ENCODE measurements around the gene BLOC1S5. TPM values are rescaled to one million over a fixed set of nuclear protein-coding genes. Genes with fewer than 3 reads are reported as not detected.

BLOC1S5 gene
- total and polyA plus RNA-seq, 2 of the 13 experiments (the other 11 are each of a cell fraction or from before 2014, with no cell fraction given), result 10.5 to 41.5 TPM

DNA sequence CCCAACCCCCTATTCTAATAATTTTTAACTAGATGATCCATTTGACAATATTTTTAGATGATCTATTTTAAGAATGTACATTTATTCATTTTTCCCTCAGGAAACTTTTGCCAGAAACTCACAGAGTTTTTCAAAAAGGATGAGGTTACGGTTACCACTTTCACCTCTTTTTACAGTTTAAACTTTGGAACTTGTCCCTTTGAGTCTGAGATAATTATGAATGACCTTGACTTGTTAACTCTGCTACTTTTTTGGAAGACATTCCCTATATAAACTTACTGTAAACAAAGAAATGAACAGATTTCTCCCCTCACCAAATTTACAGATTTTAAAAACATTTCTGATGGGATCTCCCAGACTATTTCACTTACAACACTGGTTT is 18.4 kb upstream of the BLOC1S5 start (continued):
- TF ChIP-seq DPF2 (CRISPR knock-in tag; IDR thresholded peaks at IDR 0.05; ENCODE audit: borderline replicate concordance, low read depth) (0 out of 2 replicates have a peak, but pooled peaks have one; percentile 24), ZNF124 (CRISPR knock-in tag; IDR thresholded peaks at IDR 0.05) (no peak), ZFP36 (IDR thresholded peaks at IDR 0.05; ENCODE audit: borderline replicate concordance, low read depth, low read length, partially characterized antibody) (no peak), CAMTA2 (CRISPR knock-in tag; IDR thresholded peaks at IDR 0.05; ENCODE audit: borderline replicate concordance) (no peak), EHMT2 (IDR thresholded peaks at IDR 0.05; ENCODE audit: borderline replicate concordance, low read depth, low read length) (no peak), ARHGAP35 (CRISPR knock-in tag; IDR thresholded peaks at IDR 0.05; ENCODE audit: borderline replicate concordance) (no peak), RFX5 (IDR thresholded peaks at IDR 0.05; ENCODE audit: low read depth, low read length) (no peak), SP4 (CRISPR knock-in tag; IDR thresholded peaks at IDR 0.05) (no peak), JDP2 (CRISPR knock-in tag; IDR thresholded peaks at IDR 0.05; ENCODE audit: borderline replicate concordance) (no peak), ZNF530 (CRISPR knock-in tag; IDR thresholded peaks at IDR 0.05; ENCODE audit: low read depth) (no peak), PPARG (CRISPR knock-in tag; conservative IDR thresholded peaks at IDR 0.05) (peak; percentile 43; the same call in 1 of the 2 replicates), ZBTB42 (CRISPR knock-in tag; IDR thresholded peaks at IDR 0.05) (no peak), CC2D1A (CRISPR knock-in tag; IDR thresholded peaks at IDR 0.05) (no peak), NR2C2 (CRISPR knock-in tag; IDR thresholded peaks at IDR 0.05; ENCODE audit: borderline replicate concordance) (peak; percentile 33; the same call in 1 of the 2 replicates), ADNP (CRISPR knock-in tag; IDR thresholded peaks at IDR 0.05) (no peak), ZNF761 (CRISPR knock-in tag; conservative IDR thresholded peaks at IDR 0.05) (no peak), MIXL1 (CRISPR knock-in tag; IDR thresholded peaks at IDR 0.05) (peak; percentile 78)
- TF ChIP-seq, protein P1, sequence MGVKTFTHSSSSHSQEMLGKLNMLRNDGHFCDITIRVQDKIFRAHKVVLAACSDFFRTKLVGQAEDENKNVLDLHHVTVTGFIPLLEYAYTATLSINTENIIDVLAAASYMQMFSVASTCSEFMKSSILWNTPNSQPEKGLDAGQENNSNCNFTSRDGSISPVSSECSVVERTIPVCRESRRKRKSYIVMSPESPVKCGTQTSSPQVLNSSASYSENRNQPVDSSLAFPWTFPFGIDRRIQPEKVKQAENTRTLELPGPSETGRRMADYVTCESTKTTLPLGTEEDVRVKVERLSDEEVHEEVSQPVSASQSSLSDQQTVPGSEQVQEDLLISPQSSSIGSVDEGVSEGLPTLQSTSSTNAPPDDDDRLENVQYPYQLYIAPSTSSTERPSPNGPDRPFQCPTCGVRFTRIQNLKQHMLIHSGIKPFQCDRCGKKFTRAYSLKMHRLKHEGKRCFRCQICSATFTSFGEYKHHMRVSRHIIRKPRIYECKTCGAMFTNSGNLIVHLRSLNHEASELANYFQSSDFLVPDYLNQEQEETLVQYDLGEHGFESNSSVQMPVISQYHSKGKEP (CRISPR knock-in tag; IDR thresholded peaks at IDR 0.05), result no peak
- TF ChIP-seq, protein P2, sequence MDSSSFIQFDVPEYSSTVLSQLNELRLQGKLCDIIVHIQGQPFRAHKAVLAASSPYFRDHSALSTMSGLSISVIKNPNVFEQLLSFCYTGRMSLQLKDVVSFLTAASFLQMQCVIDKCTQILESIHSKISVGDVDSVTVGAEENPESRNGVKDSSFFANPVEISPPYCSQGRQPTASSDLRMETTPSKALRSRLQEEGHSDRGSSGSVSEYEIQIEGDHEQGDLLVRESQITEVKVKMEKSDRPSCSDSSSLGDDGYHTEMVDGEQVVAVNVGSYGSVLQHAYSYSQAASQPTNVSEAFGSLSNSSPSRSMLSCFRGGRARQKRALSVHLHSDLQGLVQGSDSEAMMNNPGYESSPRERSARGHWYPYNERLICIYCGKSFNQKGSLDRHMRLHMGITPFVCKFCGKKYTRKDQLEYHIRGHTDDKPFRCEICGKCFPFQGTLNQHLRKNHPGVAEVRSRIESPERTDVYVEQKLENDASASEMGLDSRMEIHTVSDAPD (CRISPR knock-in tag; IDR thresholded peaks at IDR 0.05), result no peak
- TF ChIP-seq, protein P3, sequence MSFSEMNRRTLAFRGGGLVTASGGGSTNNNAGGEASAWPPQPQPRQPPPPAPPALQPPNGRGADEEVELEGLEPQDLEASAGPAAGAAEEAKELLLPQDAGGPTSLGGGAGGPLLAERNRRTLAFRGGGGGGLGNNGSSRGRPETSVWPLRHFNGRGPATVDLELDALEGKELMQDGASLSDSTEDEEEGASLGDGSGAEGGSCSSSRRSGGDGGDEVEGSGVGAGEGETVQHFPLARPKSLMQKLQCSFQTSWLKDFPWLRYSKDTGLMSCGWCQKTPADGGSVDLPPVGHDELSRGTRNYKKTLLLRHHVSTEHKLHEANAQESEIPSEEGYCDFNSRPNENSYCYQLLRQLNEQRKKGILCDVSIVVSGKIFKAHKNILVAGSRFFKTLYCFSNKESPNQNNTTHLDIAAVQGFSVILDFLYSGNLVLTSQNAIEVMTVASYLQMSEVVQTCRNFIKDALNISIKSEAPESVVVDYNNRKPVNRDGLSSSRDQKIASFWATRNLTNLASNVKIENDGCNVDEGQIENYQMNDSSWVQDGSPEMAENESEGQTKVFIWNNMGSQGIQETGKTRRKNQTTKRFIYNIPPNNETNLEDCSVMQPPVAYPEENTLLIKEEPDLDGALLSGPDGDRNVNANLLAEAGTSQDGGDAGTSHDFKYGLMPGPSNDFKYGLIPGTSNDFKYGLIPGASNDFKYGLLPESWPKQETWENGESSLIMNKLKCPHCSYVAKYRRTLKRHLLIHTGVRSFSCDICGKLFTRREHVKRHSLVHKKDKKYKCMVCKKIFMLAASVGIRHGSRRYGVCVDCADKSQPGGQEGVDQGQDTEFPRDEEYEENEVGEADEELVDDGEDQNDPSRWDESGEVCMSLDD (CRISPR knock-in tag; IDR thresholded peaks at IDR 0.05; ENCODE audit: borderline replicate concordance), result no peak
- TF ChIP-seq, protein P4, sequence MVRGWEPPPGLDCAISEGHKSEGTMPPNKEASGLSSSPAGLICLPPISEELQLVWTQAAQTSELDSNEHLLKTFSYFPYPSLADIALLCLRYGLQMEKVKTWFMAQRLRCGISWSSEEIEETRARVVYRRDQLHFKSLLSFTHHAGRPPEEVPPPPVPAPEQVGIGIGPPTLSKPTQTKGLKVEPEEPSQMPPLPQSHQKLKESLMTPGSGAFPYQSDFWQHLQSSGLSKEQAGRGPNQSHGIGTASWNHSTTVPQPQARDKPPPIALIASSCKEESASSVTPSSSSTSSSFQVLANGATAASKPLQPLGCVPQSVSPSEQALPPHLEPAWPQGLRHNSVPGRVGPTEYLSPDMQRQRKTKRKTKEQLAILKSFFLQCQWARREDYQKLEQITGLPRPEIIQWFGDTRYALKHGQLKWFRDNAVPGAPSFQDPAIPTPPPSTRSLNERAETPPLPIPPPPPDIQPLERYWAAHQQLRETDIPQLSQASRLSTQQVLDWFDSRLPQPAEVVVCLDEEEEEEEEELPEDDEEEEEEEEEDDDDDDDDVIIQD (CRISPR knock-in tag; IDR thresholded peaks at IDR 0.05; ENCODE audit: low read depth), result peak; percentile 31; the same call in 1 of the 2 replicates
- TF ChIP-seq, protein P5, sequence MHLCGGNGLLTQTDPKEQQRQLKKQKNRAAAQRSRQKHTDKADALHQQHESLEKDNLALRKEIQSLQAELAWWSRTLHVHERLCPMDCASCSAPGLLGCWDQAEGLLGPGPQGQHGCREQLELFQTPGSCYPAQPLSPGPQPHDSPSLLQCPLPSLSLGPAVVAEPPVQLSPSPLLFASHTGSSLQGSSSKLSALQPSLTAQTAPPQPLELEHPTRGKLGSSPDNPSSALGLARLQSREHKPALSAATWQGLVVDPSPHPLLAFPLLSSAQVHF (CRISPR knock-in tag; IDR thresholded peaks at IDR 0.05), result no peak
